A172 (cell line): ENCODE data around the gene ZNF761. TPM values are rescaled to one million over a fixed set of nuclear protein-coding genes. Genes with fewer than 3 reads are reported as not detected.
"Not testable (repeated sequence)": the region's sequence is repeated elsewhere in the genome, so short reads cannot be mapped to it uniquely, and the experiment has no call there.

ENCODE experiments used
- DNase-seq: peaks from one replicate; pipeline ENCODE4 v3.0.0-alpha.2; 2015; ENCODE audit warnings: low spot score
- total RNA-seq: library from RNA; depleted of rRNA; stranded (reverse); fragments of >200 nt; shearing (Covaris generic); gene quantifications from 2 replicates; pipeline ENCODE4 v1.2.3, GENCODE V29; 2014; rRNA removed

ZNF761 gene
- total RNA-seq: 22.4 and 37.0 TPM in 2 replicates

DNA sequence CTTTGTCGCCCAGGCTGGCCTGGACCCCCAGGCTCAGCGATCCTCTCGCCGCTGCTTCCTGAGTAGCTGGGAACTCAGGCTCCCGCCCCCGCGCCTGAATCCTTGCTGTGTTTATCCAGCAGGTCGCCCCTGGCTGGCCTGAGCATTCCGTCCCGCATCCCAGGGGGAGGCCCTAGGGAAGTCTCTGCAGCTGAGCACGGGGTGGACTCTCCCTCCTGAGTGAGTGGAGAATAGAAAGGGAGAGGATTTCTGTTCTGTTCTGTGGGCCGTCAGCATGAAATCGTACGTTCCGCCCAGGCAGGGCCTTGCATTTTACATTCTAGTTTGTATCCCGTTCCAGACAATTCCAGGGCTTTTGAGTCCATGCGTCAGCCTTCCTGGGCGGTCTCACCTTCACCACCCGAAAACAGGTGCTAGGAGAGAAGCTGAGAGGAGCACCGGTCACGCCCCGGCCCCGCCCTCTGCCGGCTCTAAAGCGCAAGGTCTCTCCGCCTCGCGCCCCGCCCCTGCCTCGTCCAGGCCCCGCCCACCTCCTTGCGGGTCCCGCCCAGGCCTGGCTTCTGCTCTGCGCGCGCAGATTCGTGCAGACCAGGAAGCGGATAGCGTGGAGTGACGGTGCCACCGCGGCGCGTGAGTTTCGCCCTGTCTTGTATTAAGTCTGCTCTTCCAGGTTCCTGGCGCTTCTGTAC is at the start of gene ZNF761:
Gene ZNF761 (plus strand): TSS at position 586 of the 689 bp plus-strand sequence. CDS start 15,285 bp downstream, outside the sequence.
- peak; percentile 94 for DNase-seq

DNA sequence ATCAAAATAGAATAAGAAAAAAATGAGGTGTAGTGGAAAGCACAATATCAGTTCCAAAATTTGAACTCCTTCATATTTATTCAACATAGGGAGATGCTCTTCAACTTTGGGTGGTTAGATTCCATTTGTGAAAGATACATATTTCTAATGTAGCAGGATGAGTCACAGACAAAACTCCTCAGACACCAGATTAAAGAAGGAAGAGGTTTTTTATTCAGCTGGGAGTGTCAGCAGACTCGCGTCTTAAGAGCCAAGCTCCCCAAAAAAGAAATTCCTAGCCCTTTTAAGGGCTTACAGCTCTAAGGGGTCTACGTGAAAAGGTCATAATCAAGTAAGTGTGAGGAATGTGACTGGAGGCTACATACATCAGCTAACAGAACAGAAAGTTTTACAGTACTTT is 43.6 kb upstream of the ZNF761 start:
- no peak for DNase-seq

DNA sequence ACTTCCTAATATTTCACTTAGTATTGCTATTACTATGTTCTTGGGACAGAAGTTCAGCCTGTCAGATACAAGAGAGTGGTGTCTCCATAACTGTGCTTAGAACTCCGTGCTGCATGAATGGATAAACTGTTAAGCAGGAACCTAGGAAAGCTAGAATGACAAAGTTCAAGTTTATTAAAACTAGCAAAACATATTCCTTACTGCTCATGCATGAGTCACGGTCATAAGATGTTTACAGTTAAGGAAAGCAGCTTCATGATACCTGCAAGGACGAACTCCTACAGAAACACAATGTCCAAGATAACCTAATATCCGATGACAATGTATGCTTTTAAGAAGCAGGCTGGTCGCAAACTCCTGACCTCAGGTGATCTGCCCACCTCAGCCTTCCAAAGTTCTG is 42.9 kb upstream of the ZNF761 start:
- peak; percentile 24 for DNase-seq

DNA sequence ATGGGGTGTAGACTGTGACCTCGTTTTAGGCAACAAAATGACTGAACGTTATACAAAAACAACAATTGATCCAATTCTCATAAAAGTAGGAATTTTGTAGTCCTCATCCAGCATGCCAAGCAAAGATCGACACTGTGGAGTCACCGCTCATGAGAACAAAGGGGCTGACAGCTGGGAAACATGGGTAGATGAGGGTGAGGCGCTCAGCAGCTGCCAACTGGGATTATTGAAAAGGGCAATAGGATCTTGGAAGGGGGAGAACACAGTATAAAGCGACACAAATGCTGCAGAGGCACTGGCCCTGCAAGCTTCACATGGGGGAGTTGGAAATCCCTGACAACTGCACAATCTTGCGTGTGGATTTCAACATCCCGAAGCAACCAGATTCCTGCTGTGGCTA is 42.2 kb upstream of the ZNF761 start:
- DNase-seq: no peak

DNA sequence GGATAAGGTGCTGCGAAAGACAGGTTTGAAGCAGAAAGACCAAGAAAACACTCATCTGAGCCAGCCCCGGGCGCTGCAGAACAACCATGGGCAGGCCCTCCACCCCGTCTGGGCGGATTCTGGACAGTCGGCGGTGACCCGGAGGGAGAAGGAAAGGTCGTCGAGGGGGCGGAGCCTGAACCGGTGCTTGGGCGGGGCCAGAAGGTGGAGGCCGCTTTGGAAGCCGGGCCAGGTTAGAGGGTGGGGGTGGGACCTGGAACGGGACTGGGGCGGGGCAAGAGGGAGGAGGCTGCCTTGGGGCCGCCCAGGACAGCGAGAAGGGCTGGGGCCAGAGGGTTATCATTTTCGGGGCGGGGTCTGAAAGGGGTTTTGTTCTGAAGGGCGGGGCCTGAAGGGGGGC is 41.8 kb upstream of the ZNF761 start:
- no peak for DNase-seq

DNA sequence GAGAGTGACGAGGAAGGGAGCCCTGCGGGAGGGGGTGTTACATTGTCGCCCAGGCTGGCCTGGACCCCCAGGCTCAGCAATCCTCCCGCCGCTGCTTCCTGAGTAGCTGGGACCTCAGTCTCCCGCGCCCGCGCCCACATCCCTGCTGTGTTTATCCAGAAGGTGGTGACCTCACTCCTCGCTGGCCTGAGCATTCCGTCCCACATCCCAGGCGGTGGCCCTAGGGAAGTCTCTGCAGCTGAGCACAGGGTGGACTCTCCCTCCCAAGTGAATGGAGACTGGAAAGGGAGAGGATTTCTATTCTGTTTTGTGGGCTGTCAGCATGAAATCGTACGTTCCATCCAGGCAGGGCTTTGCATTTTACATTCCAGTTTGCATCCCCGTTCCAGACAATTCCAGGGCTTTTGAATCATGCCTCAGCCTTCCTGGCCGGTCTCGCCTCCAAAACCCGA is 37.2 kb upstream of the ZNF761 start:
- DNase-seq: peak; percentile 62

DNA sequence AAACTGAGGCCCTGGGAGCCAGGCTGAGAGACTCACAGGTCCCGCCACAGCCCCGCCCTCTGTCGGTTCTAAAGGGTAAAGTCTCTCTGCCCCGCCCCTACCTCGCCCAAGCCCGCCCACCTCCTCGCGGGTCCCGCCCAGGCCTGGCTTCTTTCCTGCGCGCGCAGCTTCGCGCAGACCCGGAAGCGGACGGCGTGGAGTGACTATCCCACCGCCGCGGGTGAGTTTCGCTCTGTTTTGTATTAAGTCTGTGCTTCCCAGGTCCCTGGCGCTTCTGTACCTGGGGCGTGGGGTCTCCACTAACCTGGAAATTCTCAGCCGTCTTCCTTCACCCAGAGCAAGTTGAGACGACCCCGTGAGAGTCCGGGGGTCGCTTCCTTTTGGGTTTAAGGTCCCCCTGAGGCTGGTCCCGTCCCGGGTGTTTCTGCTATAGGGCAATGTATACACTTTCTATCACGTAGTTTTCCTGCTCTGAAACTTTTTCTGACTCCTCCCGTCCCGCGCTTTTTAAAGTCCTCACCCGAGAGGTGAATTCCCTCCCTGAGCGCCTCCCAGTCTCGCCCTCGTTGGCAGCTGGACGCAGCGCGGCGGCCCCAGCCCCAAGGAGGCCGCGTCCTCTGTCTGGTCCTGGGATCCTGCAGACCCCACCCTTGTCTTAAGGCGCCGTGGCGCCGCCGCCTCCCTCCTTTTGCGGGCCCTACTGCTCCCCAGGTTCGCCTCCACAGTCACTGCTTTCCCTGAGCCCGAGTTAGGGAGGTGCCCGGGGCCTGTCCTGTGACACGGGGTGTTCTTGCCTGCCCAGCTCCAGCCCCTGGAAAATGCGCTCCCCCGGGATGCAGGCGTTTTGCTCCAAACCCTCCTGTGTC is 36.6 kb upstream of the ZNF761 start, which contains the start of gene ZNF765:
Gene ZNF765 (plus strand): TSS at position 176 of the 866 bp plus-strand sequence. CDS start 2,867 bp downstream, outside the sequence.
- peak; percentile 90 for DNase-seq

DNA sequence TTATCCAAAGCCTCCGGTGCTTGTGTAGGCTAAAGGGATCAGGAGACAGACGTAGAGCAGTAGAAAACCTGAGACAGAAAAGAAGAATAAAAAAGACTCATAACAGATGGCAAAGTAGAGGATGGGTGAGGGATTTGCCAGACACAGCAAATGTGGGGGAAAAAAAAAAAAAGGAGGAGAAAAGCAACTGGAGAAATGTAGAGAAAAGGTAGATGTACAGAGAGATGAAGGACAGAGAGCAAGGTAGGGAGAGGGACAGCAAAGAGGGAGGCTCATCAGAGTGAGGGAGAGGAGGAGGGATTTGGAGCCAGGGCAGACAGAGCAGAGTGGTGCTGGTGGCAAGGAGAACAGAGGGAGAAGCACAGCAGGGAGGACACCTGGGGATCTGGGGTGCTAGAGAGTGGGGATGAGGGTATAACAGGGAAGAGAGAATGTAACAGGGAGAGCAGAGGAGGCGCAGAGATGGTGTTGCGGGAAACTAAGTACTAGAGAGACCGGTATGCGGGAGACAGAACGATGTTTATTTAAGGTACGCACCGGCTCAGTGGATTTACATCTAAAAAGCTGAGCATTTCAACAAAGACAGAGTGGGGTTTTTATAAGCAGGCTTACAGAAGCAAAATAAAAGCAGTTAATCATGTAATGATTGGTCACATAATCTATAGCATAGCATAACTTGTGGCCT is 35.8 kb upstream of the ZNF761 start:
- not testable (repeated sequence) for DNase-seq

DNA sequence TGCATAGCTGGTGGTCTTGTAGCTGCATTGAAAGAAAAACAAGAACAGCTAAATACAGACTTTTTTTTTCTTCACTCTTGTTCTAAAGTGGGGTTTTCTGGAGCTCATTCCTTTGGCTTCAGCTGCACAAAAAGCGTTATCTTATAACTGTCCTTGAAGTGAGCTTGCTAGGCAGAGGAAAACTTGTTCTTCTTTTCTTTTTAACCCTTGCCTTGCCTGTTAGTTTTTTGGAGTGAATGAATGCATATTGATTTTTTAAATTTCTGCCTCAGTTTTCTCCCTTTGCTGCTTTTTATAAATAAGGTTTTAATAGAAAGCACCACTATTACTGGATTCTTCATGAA is 35.3 kb upstream of the ZNF761 start:
- no peak for DNase-seq

DNA sequence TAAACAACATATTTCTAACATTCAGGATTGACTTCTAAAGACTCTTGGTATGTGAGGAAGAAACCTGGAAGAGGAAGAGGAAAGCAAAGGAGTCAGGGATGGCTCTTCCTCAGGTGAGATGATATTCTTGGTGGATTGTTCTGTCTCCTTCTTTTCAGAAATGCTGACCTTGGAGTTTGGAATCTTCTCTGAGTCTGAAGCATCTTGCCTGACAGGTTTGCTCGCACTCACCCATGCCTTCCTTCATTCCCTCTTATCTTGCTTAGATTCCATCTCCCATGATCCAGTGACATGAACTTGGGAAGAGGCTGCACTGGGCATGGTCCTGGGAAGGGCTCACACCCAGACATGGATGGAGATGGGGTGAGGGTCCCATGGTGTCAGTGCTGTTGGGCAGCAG is 33.9 kb upstream of the ZNF761 start:
- DNase-seq: not testable (repeated sequence)

DNA sequence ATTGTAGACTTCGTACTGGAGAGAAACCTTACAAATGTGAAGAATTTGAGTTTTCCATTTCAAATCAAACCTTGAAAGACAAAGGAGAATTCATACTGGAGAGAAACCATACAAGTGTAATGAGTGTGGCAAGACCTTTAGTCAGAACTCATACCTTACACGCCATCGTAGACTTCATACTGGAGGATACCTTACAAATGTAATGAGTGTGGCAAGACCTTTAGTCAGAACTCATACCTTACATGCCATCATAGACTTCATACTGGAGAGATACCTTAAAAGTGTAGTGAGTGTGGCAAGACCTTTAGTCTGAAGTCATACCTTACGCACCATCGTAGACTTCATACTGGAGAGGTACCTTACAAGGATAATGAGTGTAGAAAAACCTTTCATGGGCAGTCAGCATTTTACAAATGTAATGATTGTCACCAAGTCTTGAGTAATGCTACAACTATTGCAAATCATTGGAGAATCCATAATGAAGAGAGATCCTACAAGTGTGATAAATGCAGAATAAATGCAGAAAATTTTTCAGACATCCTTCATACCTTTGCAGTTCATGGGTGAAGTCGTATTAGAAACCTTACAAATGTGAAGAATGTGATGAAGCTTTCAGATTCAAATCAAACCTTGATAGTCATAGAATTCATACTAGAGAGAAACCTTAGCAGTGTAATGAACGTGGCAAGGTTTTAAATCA is 22.1 kb upstream of the ZNF761 start:
- no peak for DNase-seq

DNA sequence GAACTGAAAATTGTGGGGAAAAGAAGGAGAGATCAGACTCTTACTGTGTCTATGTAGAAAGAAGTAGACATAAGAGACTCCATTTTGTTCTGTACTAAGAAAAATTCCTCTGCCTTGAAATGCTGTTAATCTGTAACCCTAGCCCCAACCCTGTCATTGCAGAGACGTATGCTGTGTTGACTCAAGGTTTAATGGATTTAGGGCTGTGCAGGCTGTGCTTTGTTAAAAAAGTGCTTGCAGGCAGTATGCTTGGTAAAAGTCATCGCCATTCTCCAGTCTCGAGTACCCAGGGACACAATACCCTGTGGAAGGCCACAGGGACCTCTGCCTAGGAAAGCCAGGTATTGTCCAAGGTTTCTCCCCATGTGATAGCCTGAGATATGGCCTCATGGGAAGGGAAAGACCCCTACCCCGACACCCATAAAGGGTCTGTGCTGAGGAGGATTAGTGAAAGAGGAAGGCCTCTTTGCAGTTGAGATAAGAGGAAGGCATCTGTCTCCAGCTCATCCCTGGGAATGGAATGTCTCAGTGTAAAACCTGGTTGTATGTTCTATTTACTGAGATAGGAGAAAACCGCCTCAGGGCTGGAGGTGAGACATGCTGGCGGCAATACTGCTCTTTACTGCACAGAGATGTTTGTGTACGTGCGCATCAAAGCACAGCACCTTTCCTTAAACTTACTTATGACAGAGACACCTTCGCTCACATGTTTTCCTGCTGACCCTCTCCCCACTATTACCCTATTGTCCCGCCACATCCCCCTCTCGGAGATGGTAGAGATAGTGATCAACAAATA is 11.1 kb upstream of the ZNF761 start:
- not testable (repeated sequence) for DNase-seq

DNA sequence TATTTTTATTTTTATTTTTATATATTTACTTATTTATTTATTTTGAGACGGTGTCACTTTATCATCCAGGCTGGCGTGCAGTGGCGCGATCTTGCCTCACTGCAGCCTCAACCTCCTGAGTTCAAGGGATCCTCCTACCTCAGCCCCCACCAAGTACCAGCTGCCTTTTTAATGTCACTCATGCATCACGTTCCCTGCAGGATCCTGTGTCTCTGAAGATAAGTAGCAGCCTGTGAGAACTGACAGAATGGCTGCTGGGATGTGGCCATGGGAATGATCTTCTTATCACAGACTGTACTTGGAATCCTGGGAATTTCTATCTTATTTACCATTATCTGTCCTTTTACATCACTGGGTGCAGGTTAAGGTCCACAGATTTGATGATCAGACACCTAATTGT is 9.2 kb upstream of the ZNF761 start:
- DNase-seq: no peak

DNA sequence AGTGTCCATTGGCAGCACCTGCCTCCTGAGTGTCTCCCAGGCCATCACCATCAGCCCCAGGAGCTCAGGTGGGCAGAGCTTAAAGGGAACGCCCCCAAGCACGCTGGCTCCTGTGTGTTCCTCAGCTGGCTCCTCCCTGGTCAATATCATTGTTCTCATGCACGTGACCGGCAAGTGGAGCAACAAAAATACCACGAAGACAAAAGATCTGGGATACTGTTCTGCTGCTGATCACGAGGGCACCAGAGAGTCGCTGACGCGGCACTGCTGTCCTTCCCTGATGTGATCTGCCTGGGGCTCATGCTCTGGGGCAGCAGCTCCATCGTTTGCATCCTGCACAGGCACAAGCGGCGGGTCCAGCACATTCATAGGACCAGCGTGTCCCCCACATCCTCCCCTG is 8.7 kb upstream of the ZNF761 start:
- DNase-seq: not testable (repeated sequence)

DNA sequence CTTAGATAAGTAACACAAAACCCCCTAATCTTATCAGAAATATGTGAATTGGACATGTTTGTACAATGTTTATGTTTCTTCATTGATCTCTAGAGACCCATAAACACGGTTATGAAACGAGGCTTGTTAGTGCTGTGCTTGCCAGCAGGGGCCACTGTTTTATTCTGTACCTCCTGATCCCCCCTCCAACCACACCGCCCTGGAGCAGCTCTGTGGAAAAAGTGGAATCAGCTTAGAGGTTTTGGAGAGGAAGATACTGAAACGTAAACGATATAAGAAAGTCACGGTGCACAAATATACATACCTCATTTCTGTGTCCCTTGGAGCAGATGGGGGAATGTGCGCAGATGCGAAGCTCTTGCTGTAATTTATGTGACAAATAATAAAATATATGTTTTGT is 8.1 kb upstream of the ZNF761 start:
- DNase-seq: not testable (repeated sequence)

DNA sequence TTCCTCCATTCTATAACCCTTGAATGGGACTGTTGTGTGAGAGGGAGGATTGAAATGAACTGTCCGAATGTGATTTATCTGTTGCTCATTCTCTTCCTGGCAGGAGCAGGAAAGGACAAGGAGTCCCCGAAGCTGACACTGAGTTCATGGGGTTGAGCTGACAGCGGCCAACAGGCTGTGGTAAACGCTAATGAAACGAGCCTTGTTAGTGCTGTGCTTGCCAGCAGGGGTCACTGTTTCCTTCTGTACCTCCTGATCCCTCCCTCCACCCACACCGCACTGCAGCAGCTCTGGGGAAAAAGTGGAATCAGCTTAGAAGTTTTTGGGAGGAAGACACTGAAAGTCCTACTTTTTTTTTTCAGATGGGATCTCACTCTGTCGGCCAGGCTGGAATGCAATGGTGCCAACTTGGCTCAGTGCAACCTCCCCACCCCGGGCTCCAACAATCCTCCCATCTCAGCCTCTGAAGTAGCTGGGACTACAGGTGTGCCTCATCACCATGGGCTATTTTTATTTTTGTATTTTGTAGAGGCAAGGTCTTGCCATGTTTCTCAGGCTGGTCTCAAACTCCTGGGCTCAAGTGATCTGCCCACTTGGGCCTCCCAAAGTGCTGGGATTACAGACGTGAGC is 6.7 kb upstream of the ZNF761 start:
- peak; percentile 46 for DNase-seq

DNA sequence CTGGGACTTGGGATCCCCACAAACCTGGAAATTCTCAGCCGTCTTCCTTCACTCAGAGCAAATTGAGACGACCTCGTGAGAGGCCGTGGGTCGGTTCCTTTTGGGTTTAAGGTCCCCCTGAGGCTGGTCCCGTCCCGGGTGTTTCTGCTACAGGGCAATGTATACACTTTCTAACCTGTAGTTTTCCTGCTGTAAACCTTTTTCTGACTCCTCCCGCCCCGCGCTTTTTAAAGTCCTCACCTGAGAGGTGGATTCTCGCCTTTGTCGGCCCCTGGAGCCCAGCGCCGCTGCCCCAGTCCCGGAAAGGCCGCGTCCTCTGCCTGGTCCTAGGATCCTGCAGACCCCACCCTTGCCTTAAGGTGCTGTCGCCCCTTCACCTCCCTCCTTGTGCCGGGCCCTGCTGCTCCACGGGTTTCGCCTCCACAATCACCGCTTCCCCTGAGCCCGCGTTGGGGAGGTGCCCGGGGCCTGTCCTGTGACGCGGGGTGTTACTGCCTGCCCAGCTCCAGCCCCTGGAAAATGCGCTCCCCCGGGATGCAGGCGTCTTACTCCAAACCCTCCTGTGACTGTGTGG is 391 bp downstream of the ZNF761 start:
- DNase-seq: peak; percentile 25

DNA sequence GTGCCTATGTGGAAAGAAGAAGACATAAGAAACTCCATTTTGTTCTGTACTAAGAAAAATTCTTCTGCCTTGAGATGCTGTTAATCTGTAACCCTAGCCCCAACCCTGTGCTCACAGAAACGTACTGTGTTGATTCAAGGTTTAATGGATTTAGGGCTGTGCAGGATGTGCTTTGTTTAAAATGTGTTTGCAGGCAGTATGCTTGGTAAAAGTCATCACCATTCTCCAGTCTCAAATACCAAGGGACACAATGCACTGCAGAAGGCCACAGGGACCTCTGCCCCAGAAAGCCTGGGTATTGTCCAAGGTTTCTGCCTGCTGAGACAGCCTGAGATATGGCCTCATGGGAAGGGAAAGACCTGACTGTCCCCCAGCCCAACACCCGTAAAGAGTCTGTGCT is 12.0 kb downstream of the ZNF761 start:
- DNase-seq: not testable (repeated sequence)

DNA sequence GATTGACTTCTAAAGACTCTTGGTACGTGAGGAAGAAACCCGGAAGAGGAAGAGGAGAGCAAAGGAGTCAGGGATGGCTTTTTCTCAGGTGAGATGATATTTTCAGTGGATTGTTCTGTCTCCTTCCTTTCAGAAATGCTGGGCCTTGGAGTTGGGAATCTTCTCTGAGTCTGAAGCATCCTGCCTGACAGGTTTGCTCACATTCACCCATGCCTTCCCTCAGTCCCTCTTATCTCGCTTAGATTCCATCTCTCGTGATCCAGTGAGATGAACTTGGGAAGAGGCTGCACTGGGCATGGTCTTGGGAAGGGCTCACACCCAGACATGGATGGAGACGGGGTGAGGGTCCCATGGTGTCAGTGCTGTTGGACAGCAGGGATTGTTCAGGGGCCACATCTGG is 15.4 kb downstream of the ZNF761 start:
- DNase-seq: not testable (repeated sequence)

DNA sequence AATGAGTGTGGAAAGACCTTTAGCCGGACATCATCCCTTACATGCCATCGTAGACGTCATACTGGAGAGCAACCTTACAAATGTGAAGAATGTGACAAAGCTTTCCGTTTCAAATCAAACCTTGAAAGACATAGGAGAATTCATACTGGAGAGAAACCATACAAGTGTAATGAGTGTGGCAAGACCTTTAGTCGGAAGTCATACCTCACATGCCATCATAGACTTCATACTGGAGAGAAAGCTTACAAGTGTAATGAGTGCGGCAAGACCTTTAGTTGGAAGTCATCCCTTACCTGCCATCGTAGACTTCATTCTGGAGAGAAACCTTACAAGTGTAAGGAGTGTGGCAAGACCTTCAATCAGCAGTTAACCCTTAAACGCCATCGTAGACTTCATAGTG is 24.0 kb downstream of the ZNF761 start:
- no peak for DNase-seq
